Adrenal gland (tissue), 5 donors: ENCODE measurements around the gene KIRREL3.

Experiments
- CTCF ChIP-seq, 6 experiments: fragments of 450-650 bp in 4 of 6; fragments of 200-600 bp in 2 of 6; sonication (generic) in 1 of 6; IDR thresholded peaks; 1 replicate in 5 of 6; 2 replicates in 1 of 6; pipeline versions ENCODE4 v1.5.1 to v1.8.0; 2016 to 2021; ENCODE audit warnings: antibody characterized with exemption in 6 of 6, mild to moderate bottlenecking in 2 of 6, moderate library complexity in 1 of 6
- POLR2A ChIP-seq, 2 donors: fragments of 450-650 bp; IDR thresholded peaks; one replicate each; pipeline ENCODE4 v1.6.1; 2017; ENCODE audit warnings: antibody characterized with exemption in 2 of 2, mild to moderate bottlenecking in 2 of 2, moderate library complexity in 1 of 2
- donor health status: DM: no; HTN: no; CAD: no.

- TF ChIP-seq POLR2A (IDR thresholded peaks at IDR 0.05) (no peak), CTCF (IDR thresholded peaks at IDR 0.05) (no peak)
Measured at GRCh38 chr11:126673319-126673718, 327.3 kb downstream of the KIRREL3 start.
